ENCODE measurements around the gene DUSP22. TPM values are rescaled to one million over a fixed set of nuclear protein-coding genes. Genes with fewer than 3 reads are reported as not detected.

Gene DUSP22
- total and polyA plus RNA-seq, 2 of the 8 experiments (the other 6 are each of a cell fraction or from before 2014, with no cell fraction given): 15.5 to 32.4 TPM

- Histone ChIP-seq H4K5ac (ENCODE audit: insufficient read length, low read depth, low read length) (no peak overlapping the region), H3K56ac (replicated peaks; ENCODE audit: insufficient read length, low read depth, low read length) (no peak overlapping the region), H3K18ac (ENCODE audit: extremely low read depth, low read length) (no peak overlapping the region), H3K14ac (ENCODE audit: insufficient read length) (no peak overlapping the region), H3K23me2 (ENCODE audit: low read depth, low read length) (no peaks in the 10 kb centered on the region), H3K79me2 (ENCODE audit: control insufficient read depth in 1 of 2, insufficient read depth in 2 of 2, low read length in 2 of 2) (no peaks in the 10 kb centered on the region; a peak in 1 of 4 replicates), H2BK12ac (ENCODE audit: low read depth, low read length) (no peak overlapping the region), H3K27ac (ENCODE audit: low read depth, low read length) (no peak overlapping the region), H2AK5ac (ENCODE audit: low read depth, low read length) (no peak overlapping the region), H3K36me3 (ENCODE audit: control insufficient read depth in 2 of 4, insufficient read depth in 4 of 4, low read length in 3 of 4) (no peaks in the 10 kb centered on the region; a peak in 1 of 8 replicates), H3K4me2 (ENCODE audit: insufficient read depth in 1 of 2, low read depth in 2 of 2, low read length in 2 of 2) (no peak overlapping the region), H3K9ac (replicated peaks in 1 of 4; ENCODE audit: extremely low read depth in 1 of 4, low read depth in 3 of 4, low read length in 3 of 4) (no peak overlapping the region), H4K20me1 (replicated peaks in 1 of 2; ENCODE audit: control insufficient read depth in 1 of 2, insufficient read depth in 2 of 2, low read length in 2 of 2) (no peaks in the 10 kb centered on the region), H2BK15ac (ENCODE audit: low read length) (no peak overlapping the region), H3K23ac (ENCODE audit: insufficient read length) (no peak overlapping the region), H2BK5ac (ENCODE audit: low read depth, low read length) (no peak overlapping the region), H3K4me3 (ENCODE audit: extremely low read depth in 1 of 4, insufficient read depth in 2 of 4, low read depth in 3 of 4, low read length in 4 of 4) (no peak overlapping the region), H2BK20ac (ENCODE audit: low read length) (no peak overlapping the region), H3K4me1 (replicated peaks in 1 of 4; ENCODE audit: control insufficient read depth in 3 of 4, insufficient read depth in 4 of 4, low read length in 3 of 4) (peaks cover 0 to 6% (median 0%) of the 10 kb centered on the region in 4 experiments; a peak in 2 of 7 replicates), H2AFZ (ENCODE audit: low read length) (no peak overlapping the region), H2BK120ac (replicated peaks; ENCODE audit: low read depth, low read length) (no peak overlapping the region), H4K8ac (ENCODE audit: extremely low read depth, insufficient read depth, low read length) (no peak overlapping the region), H3K27me3 (replicated peaks in 1 of 4; ENCODE audit: control insufficient read depth in 3 of 4, extremely low read depth in 1 of 4, insufficient read depth in 3 of 4, low read length in 3 of 4) (no peaks in the 10 kb centered on the region; a peak in 1 of 7 replicates), H3K79me1 (ENCODE audit: low read depth, low read length) (no peaks in the 10 kb centered on the region), H3K9me3 (ENCODE audit: insufficient read depth in 2 of 2, low read depth in 1 of 2, low read length in 1 of 2) (peaks cover 42 to 77% of the 10 kb centered on the region in 2 experiments), H4K91ac (replicated peaks; ENCODE audit: insufficient read length, low read length) (no peak overlapping the region), H3K4ac (replicated peaks; ENCODE audit: insufficient read length, low read depth, low read length) (no peak overlapping the region)
- TF ChIP-seq NRF1 (IDR thresholded peaks at IDR 0.05; ENCODE audit: low read depth, low read length) (no peak), SIX5 (IDR thresholded peaks at IDR 0.05; ENCODE audit: low read depth, low read length) (no peak), GABPA (IDR thresholded peaks at IDR 0.05; ENCODE audit: borderline replicate concordance, insufficient read depth, low read length) (no peak)
- POLR2A ChIA-PET (ENCODE audit: partially characterized antibody): no interaction called here
- CTCF ChIA-PET (ENCODE audit: partially characterized antibody): interaction anchor here (0.8 to 1.5 kb wide), 3 partner anchors 17 to 20 kb away, joined by 3 to 4 read pairs (median 4); no protein-coding TSS in a partner anchor
- FAIRE-seq (no peak), DNase-seq (ENCODE audit: low read depth in 1 of 2, low spot score in 2 of 2) (no peak)
- WGBS, 2 experiments (ENCODE audit: extremely low coverage in 1 of 2, insufficient coverage in 1 of 2, insufficient read length in 1 of 2, insufficient replicate concordance in 2 of 2, low coverage in 1 of 2, low lambda C conversion rate in 2 of 2, missing lambda C conversion rate in 1 of 2): 86% methylated on average over 6 of the region's 6 CpGs; no CpG with 5 or more reads in 1 of the 2 experiments
Observed at GRCh38 chr6:370555-370954, 78.3 kb downstream of the DUSP22 start.
